22Rv1 (cell line): Measurements from ENCODE around the gene ALG6.

Source experiments
- ZFX ChIP-seq: fragments of 450-650 bp; IDR thresholded peaks from 2 replicates; pipeline ENCODE4 v1.6.1; 2017; ENCODE audit warnings: antibody characterized with exemption, borderline replicate concordance
- TF ChIP-seq, protein P1 (sequence below): fragments of 450-650 bp; IDR thresholded peaks from 2 replicates; pipeline ENCODE4 v1.5.1; 2017; ENCODE audit warnings: mild to moderate bottlenecking

DNA sequence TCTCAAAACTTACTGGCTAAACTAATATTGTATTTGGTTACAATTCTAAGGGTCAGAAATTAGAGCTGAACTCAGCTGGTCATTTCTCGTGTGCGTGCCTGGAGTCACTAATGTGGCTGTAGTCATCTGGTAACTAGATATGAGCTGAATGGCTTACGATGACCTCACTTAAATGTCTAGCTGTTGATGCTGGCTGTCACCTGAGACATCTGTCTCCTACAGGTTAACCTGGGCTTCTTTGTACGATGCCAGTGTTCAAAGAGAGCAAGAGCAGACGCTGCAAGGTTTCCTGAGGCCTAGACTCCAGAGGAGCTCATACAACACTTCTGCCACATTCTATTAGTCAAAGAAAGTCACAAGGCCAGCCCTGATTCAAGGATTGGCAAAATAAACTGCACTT, 17.1 kb upstream of the ALG6 start:
- TF ChIP-seq, protein P1, sequence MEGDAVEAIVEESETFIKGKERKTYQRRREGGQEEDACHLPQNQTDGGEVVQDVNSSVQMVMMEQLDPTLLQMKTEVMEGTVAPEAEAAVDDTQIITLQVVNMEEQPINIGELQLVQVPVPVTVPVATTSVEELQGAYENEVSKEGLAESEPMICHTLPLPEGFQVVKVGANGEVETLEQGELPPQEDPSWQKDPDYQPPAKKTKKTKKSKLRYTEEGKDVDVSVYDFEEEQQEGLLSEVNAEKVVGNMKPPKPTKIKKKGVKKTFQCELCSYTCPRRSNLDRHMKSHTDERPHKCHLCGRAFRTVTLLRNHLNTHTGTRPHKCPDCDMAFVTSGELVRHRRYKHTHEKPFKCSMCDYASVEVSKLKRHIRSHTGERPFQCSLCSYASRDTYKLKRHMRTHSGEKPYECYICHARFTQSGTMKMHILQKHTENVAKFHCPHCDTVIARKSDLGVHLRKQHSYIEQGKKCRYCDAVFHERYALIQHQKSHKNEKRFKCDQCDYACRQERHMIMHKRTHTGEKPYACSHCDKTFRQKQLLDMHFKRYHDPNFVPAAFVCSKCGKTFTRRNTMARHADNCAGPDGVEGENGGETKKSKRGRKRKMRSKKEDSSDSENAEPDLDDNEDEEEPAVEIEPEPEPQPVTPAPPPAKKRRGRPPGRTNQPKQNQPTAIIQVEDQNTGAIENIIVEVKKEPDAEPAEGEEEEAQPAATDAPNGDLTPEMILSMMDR = no peak
- TF ChIP-seq ZFX = no peak
